ENCODE data around the gene SLC10A4.
"Not testable (repeated sequence)": the region's sequence is repeated elsewhere in the genome, so short reads cannot be mapped to it uniquely, and the experiment has no call there.

SLC10A4 gene, protein sequence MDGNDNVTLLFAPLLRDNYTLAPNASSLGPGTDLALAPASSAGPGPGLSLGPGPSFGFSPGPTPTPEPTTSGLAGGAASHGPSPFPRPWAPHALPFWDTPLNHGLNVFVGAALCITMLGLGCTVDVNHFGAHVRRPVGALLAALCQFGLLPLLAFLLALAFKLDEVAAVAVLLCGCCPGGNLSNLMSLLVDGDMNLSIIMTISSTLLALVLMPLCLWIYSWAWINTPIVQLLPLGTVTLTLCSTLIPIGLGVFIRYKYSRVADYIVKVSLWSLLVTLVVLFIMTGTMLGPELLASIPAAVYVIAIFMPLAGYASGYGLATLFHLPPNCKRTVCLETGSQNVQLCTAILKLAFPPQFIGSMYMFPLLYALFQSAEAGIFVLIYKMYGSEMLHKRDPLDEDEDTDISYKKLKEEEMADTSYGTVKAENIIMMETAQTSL

DNA sequence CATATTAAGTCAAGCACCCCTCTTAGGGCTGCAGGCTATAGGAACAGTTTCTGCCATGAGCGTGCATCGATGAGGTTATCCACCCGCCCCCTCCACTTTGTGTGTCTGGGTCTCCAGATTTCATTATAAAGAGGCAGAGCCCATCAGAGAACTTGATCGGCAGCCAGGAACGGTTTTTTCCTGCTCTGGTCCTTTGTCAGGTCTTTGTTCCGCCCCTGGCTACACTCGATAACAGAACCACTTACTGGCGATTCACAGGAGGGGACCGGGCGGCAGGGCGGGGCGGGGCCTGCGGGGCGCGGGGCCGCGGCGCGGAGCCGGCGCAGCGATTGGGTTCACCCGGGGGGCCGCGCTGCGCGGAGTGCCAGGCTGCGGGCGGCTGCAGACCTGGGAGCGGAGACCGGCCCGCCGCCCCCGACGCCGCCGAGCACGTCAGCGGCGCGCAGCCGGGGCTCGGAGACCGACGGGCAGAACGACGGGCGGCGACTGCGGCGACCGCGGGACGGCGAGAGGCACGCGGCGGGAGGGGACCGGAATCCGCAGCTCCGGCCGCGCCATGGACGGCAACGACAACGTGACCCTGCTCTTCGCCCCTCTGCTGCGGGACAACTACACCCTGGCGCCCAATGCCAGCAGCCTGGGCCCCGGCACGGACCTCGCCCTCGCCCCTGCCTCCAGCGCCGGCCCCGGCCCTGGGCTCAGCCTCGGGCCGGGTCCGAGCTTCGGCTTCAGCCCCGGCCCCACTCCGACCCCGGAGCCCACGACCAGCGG lies at the start of gene SLC10A4:
SLC10A4 (plus strand) TSS at position 338 of the 771 bp plus-strand sequence; CDS start at position 557, 219 bp downstream.
- DNase-seq (ENCODE audit: low read depth) = no peak

DNA sequence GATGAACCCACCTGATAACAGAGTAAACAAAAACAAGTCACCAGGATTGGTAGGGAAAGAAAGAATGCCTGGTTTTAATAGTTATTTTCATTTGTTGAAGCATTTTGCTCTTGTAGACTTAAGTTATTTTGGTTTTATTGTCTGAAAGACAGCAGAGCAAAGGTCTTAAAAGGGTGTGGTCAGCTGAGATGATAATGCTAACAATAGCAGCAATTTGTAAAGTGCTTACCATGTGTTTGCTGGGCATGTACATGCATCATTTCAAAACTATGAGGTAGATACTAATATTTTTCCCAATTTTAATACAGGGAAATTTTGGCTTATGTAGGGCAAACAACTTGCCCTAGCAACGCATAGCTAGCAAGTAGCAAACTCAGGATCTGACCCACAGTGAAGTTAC lies 46.8 kb upstream of the SLC10A4 start:
- no peak for DNase-seq (ENCODE audit: low read depth)

DNA sequence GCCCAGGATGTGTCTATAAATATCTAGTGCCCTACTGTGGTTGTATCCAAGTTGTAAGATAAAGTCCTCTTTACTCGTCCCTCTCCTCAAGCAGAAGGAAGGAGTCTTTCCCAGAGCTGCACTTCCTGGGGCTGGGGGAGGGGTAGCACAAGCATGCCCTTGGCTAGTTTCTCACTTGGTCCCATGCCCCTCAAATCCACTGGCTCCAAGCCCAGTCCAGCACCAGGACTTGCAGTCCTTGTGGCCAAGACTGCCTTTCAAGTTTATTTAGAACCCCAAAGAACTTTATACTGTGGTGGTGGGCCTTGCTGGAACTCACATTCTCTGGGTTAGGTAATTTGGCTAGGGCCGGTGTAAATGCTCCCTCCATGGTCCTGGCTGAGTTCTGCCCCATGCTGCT lies 43.2 kb upstream of the SLC10A4 start:
- no peak for DNase-seq (ENCODE audit: low read depth)

DNA sequence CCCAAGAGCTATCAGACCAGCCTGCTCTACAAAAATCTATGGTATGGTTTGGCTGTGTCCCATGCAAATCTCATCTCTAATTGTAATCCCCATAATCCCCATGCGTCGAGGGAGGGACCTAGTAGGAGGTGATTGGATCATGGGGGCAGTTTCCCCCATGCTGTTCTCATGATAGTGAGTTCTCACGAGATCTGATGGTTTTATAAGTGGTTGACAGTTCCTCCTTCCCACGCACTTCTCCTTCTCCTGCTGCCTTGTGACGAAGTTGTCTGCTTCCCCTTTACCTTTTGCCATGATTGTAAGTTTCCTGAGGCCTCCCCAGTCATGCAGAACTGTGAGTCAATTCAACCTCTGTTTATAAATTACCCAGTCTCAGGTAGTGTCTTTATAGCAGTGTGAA lies 42.2 kb upstream of the SLC10A4 start:
- DNase-seq (ENCODE audit: low read depth) = not testable (repeated sequence)

DNA sequence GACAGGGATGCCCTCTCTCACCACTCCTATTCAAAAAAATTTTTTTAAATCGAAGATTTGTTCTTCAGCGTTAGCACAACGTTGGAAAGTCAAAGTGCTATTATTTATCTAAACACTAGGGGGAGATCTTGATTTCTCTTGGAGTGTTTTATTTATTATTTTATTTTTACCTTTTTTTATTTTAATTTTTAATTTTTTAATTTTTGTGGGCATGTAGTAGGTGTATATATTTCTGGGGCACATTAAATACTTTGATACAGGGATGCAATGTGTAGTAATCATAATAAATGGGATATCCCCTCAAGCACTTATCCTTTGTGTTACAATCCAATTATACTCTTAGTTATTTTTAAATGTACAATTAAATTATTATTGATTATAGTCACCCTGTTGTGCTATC lies 37.4 kb upstream of the SLC10A4 start:
- DNase-seq (ENCODE audit: low read depth) = no peak

DNA sequence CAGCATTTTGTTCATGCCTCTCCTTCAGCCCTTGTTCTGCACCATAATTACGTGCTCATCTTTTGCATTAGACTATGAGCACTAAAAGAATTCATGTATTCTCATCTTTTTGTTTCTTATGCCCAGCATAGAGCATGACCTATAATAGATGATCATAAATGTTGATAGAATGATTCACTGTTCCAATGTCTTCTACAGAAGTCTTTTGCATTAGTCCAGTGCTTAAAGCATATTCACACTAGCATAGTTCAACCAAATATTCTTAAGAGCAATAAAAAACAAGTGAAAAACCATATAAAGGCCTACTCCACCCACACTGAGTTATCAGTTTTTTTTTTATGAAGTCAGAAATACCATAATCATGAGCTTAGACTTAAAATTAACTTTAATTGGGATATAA lies 36.5 kb upstream of the SLC10A4 start:
- DNase-seq (ENCODE audit: low read depth) = no peak

DNA sequence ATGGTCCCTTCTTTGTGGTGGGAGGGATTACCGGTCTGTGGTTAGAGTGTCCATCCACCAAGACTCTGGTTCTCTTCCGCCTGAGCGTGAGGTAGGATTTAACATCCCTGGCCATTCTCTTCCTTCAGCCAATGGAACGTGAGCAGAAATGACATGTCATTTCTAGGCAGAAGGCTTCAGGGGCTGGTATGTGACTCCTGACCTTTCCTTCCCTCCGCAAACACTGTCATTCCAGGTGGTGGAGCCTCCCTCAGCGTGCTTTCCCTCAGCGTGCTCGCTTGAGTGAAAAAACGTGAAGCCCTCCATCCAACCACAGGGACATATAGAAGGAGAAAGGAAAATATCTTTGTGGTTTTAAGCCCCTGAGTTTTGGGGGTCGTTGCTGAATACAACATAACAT lies 34.0 kb upstream of the SLC10A4 start:
- DNase-seq (ENCODE audit: low read depth) = no peak

DNA sequence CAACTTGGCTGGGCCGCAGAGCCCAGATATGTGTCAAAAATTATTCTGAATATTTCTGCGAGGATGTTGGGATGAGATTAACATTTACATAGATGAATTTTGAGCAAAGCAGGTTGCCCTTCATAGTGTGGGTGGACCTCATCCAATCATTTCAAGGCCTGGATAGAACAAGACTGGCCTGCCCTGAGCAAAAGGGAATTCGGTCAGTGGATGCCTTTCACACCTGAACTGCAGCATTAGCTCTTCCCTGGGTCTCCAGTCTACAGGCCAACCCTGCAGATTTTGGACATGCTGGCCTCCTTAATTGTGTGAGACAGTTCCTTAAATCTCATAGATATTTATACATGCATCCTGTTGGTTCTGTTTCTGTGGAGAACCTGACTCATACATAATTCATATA lies 32.4 kb upstream of the SLC10A4 start:
- no peak for DNase-seq (ENCODE audit: low read depth)

DNA sequence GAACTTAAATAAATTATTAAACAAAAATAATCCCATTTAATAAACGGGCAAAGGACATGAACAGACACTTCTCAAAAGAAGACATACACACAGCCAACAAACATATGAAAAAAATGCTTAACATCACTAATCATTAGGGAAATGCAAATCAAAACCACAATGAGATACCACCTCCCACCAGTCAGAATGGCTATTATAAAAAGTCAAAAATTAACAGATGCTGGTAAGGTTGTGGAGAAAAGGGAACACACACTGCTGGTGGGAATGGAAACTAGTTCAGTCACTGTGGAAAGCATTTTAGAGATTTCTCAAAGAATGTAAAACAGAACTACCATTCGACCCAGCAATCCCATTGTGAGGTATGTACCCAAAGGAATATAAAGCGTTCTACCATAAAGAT lies 31.5 kb upstream of the SLC10A4 start:
- DNase-seq (ENCODE audit: low read depth) = not testable (repeated sequence)

DNA sequence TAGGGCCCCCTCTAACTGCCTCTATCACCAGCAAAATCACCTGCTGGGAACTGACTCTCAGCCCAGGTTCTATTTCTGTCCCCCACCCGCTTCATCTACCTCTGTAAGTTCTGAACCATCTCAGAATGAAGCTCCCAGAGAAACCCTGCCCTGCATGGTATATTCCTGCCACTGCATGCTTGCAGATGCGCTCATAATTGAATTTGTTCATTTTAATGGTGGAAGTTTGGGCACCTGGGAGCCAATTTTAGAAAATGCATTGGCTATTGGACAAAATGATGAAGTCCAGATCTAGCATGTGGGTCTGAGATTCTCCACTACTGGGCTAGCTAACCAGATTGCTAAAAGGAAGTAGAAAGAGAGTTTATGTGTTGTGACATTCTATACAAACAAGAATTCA lies 28.6 kb upstream of the SLC10A4 start:
- no peak for DNase-seq (ENCODE audit: low read depth)

DNA sequence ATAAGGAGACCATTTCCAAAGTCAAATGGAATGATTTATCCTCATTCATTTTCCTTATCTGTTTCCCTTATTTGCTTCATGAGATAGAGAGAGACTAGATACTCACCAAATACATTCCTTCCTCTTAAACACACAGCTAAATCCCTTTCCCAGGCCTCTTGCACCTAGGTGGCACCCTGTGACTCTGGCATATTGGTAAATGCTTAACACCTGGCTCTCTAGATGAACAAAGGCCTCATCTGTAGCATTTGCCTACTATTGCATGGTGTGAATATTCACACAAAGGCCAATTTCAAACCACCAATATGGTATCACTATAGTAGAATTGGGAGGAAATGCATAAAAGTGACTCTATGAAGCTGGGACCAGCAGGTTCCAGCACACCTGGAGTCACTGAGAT lies 22.1 kb upstream of the SLC10A4 start:
- no peak for DNase-seq (ENCODE audit: low read depth)

DNA sequence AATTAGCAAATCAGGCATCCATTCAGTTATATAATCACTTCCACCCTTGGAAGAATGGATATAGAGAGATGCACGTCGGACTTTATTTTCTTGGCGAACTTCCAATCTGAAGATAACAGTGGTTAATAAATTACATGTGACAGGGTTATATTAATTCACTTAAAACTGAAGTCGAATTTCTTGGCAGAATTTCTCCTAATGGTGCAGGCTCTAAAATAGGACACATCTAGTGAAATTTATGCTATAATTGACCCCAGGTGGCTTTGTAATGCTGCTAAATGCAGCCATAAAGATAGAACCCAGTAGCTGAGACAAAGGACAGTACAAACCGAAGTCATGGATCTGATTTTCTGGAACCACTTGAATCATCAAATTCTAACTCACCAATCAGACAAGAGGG lies 20.8 kb upstream of the SLC10A4 start:
- no peak for DNase-seq (ENCODE audit: low read depth)

DNA sequence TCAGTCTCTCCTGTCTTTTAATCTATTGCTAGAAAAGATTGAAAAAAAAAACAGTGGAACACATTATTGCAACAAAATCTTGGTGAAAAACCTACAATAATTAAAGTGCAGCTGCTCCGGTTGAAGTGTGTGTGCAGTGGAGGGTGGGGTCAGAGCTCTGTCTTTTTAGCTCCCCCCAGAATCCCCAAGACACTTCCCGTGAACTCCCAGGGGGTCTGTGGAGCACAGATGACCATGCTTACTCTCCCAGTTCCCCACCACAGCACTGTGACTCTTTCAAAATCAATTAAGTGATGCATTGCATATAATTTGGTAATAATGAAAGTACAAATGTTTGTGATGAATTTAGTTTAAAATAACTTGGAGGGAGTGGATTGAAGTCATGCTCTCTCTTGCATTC lies 15.7 kb upstream of the SLC10A4 start:
- DNase-seq (ENCODE audit: low read depth) = no peak

DNA sequence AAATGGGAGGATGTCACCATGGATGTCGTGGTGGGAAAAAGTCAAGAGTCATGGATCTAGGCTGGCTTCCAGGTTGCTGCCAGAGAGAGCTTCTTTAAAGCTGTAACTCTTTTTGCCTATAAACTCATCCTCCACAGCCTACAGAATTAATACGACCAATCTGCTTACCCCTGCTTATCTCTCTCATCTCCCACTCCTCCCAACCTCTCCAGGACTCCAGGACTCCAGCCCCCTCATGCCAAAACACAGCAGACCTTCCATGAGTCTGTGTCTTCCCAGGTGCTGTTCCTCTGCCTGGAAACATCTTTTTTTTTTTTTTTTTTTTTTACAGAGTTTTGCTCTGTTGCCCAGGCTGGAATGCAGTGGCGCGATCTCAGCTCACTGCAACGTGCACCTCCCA lies 15.3 kb upstream of the SLC10A4 start:
- DNase-seq (ENCODE audit: low read depth) = no peak

DNA sequence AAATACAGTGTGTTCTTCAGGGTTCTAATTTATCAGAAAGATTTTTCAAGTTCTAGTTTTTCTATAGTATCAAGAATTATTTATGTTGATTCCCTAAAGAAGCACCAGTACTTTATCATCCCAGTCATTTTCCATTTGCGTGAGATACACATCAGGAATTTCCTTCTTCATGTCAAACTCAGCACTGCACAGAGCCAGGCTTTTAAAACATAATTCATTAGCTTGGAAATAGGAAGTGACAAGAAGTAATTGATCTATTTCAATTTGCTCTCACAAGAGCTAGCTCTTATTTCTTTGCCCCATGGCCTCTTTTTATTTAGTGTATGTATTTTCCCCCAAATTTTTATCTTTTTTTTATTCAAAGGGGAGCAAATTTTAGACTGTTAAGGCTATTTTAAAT lies 13.0 kb upstream of the SLC10A4 start:
- DNase-seq (ENCODE audit: low read depth) = no peak

DNA sequence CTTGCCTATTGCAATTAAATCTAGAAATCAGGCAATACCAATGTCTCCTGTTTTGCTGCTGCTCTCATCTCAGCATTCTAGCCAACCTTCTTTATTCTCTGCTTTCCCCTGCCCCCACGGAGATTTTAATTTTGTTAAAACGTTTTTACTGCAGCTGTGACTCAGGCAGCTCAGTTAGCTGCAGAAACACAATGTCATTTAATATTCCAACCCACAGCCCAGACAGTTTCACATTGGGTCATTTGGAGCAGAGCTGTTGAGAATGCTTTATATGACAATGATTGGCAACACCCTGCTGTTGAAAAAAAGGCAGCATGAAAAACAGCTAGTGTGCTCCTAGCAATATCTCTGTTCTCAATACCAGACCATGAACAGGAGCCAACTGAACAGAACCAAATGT lies 12.6 kb upstream of the SLC10A4 start:
- DNase-seq (ENCODE audit: low read depth) = no peak

DNA sequence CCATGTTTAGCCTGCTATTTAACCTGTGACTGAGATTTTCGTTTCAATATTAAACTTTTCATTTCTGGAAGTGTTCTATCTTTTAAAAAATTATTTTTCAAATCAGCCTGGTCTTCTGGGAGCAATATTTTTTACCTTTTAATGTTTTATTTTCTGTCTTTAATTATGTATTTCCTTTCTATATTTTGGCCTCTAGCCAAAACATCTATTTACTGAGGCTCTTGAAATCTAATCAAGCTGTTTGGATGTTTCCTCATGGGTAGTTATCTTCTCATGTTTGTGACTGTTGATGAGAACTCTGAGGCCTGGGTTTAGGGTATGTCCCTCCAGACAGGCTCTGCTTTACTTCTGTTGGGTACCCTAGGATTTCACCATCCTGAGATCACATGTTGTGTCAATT lies 10.3 kb upstream of the SLC10A4 start:
- no peak for DNase-seq (ENCODE audit: low read depth)

DNA sequence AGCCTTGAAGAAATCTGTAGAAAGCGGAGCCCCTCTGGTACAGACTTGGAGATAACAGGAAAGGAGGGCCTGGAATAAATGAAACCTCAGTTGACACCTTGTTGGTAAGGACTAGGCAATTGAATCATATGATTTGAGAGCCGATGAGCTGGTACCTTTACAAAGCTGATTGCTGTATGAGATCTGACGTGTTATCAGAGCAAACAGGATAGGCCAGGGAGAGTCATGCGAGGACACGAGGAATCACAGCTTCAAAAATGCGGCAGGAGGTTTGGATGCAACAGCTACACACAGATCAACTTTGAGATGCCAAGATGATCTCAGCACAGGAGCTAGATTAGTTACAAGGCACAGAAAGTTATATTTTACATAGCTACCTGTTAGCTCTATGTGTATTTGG lies 7.4 kb upstream of the SLC10A4 start:
- no peak for DNase-seq (ENCODE audit: low read depth)

DNA sequence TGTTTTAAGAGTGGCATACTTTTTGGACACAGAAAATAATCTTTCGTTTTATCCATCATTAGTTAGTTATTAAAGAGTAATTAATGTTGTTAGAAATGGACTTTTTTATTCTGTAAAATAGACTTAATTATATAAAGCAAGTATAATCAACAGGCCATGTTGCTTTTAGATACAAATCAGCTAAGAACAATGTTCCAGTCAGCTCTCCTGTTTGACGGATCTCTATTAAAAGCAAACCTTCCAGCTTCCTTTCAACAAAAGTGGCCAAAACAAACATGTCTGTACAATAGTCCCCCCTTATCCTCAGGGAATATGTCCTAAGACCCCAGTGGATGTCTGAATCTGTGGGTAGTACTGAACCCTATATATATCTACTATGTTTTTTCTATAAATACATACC lies 4.9 kb upstream of the SLC10A4 start:
- DNase-seq (ENCODE audit: low read depth) = no peak

DNA sequence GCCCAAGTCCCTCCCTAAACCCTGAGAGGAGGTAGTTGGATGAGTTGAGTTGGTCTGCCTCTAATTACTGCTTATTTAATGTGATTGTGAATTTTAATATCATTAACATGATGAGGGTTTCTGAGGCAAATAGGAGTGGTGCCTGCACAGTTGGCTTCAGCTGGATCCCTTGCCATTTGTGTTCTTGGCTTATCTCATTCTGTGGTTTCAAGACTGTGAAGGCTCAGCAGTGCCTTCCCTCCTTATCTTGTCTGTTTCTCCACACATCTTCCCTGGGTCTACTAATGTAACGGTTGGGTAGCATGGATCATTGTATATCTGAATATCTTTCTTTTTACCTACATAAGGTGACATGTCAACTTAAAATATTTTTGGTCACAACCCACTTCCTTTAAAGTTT lies 1.6 kb upstream of the SLC10A4 start:
- no peak for DNase-seq (ENCODE audit: low read depth)

DNA sequence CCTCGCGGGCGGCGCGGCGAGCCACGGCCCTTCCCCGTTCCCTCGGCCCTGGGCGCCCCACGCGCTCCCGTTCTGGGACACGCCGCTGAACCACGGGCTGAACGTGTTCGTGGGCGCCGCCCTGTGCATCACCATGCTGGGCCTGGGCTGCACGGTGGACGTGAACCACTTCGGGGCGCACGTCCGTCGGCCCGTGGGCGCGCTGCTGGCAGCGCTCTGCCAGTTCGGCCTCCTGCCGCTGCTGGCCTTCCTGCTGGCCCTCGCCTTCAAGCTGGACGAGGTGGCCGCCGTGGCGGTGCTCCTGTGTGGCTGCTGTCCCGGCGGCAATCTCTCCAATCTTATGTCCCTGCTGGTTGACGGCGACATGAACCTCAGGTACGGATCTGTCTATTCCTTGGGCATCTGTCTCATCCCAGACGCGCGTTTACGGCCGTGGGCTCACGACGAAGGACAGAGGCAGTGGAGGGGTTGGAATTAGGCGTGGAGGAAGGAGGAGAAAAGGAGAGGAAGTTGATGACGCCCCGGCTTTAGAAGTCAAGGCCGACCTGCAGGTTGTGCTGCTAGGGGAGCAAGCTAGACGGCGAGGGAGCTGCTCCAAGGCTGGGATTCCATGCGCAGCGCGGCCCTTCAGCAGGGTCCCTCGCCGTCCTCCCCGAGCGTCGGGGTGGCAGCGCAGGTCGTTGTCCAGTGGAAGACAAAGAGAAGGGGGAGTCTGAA lies 792 bp downstream of the SLC10A4 start:
- no peak for DNase-seq (ENCODE audit: low read depth)

DNA sequence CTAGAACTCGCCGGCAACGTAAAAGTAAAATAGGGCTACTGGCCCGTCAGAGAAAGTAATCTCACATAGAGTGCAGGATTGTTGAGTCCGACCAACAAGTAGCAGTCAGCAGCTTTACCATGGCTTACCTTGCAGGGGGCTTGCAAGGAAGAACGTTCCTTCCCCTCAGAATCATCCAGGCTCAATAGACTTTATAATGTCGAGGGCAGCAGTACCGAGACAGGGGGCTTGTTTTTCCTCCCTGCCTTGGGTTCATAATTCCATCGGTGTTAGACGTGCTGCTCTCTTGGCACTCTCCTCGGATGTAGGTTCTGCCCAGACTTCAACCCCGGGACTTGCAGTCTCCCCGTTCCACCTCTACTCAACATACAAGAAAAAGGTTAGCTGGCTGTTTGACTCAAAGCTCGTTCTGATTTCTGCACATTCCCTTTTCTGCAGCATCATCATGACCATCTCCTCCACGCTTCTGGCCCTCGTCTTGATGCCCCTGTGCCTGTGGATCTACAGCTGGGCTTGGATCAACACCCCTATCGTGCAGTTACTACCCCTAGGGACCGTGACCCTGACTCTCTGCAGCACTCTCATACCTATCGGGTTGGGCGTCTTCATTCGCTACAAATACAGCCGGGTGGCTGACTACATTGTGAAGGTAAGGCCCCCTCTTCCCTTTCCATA lies 1.5 kb downstream of the SLC10A4 start:
- DNase-seq (ENCODE audit: low read depth) = no peak
